HG03457 (cell line): ENCODE data around the gene DIP2C.
"Not testable (repeated sequence)": the region's sequence is repeated elsewhere in the genome, so short reads cannot be mapped to it uniquely, and the experiment has no call there.

Experiments
- ATAC-seq: cut with Tn5 transposase; IDR thresholded peaks from one replicate; pipeline ENCODE4 v1.9.1; 2021; ENCODE audit warnings: moderate number of reproducible peaks; ENCODE audit not compliant: unreplicated experiment

Gene DIP2C

GRCh38 chr10:600876-601659 lies 88.4 kb downstream of the DIP2C start:
- no peak for ATAC-seq

- no peak for ATAC-seq
Observed at GRCh38 chr10:600234-600633, 89.2 kb downstream of the DIP2C start.

GRCh38 chr10:599767-600166 lies 89.7 kb downstream of the DIP2C start:
- ATAC-seq: no peak

GRCh38 chr10:598415-599170 lies 90.9 kb downstream of the DIP2C start:
- ATAC-seq: no peak

- ATAC-seq: no peak
Observed at GRCh38 chr10:597976-598375, 91.5 kb downstream of the DIP2C start.

GRCh38 chr10:596725-597345 lies 92.6 kb downstream of the DIP2C start:
- ATAC-seq: no peak

GRCh38 chr10:596131-596530 lies 93.3 kb downstream of the DIP2C start:
- not testable (repeated sequence) for ATAC-seq

GRCh38 chr10:595473-595872 lies 94.0 kb downstream of the DIP2C start:
- ATAC-seq: no peak

- ATAC-seq: no peak
Observed at GRCh38 chr10:594584-595270, 94.7 kb downstream of the DIP2C start.

- ATAC-seq: no peak
Observed at GRCh38 chr10:593901-594457, 95.5 kb downstream of the DIP2C start.

GRCh38 chr10:593421-593820 lies 96.0 kb downstream of the DIP2C start:
- ATAC-seq: no peak

- ATAC-seq: no peak
Observed at GRCh38 chr10:593016-593415, 96.5 kb downstream of the DIP2C start.

- no peak for ATAC-seq
Observed at GRCh38 chr10:591646-592045, 97.8 kb downstream of the DIP2C start.

GRCh38 chr10:590721-591120 lies 98.7 kb downstream of the DIP2C start:
- no peak for ATAC-seq

- no peak for ATAC-seq
Observed at GRCh38 chr10:589961-590680, 99.3 kb downstream of the DIP2C start.

GRCh38 chr10:588246-589165 lies 101.0 kb downstream of the DIP2C start:
- ATAC-seq: no peak

GRCh38 chr10:586716-587115 lies 102.8 kb downstream of the DIP2C start:
- no peak for ATAC-seq

GRCh38 chr10:586151-586550 lies 103.3 kb downstream of the DIP2C start:
- no peak for ATAC-seq

- no peak for ATAC-seq
Observed at GRCh38 chr10:585502-585901, 104.0 kb downstream of the DIP2C start.
